ENCODE measurements around the gene COL8A2.

Gene COL8A2

DNA sequence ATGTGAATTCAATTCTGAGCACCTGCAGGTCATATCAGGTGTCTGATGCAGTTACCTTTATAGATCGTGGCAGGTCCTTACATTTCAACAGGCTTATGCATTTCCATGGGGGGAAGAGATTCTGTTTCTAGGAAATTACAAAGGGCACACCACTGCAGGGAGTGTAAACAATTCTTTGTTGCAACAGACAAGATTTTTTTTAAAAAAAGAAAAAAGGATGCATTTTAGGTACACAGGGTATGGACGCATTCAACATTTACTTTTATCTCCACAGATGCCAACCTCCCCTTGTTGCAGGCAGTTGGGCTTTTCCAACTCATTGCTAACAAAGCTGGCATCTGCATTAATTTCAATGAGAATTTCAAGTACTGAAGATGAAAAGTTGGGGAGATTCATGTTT, 54.7 kb downstream of the COL8A2 start:
- no peak for DNase-seq (ENCODE audit: low read depth in 3 of 3, low spot score in 1 of 3)

- DNase-seq (ENCODE audit: low read depth in 3 of 3, low spot score in 1 of 3): no peak
These were observed 56.2 kb downstream of the COL8A2 start for GRCh38 chr1:36068866-36069265.

DNA sequence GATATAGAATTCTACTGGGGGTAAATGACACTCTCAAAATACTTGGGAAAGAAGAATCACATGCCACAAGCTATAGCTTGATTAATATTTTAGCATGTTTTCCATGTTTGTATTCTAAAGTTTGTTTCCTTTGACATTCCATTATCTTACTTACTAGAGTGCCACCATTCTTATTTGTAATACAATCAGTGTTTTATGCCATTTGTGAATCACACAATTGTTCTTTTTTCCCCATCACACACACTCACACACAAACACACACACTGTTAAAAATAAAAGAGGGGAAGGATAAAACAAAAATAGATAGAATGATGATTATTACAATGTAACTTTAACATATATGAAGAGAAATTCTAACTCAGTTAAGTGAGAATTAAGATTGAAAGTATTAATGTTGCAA, 57.2 kb downstream of the COL8A2 start:
- no peak for DNase-seq (ENCODE audit: low read depth in 3 of 3, low spot score in 1 of 3)

DNA sequence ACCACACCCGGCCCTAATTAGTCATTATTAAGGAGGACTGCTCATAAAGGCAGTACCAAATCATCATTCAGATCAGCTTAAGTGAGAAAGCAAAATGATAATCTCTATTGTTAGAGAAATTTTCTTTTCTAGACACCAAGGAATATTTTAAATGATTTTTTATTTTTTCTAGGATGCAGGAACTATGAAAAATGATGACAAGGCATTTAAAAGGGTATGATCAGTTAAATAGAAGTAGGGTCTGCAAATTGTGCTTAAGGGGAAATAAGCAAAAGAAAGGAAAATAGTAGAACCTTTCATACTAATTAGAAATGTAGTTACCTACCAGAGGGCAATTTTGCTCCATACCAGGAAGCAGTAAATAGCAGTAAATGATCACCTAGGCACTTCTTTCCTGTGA, 62.7 kb downstream of the COL8A2 start:
- DNase-seq (ENCODE audit: low read depth in 3 of 3, low spot score in 1 of 3): no peak

GRCh38 chr1:36055706-36056105, 69.3 kb downstream of the COL8A2 start:
- DNase-seq (ENCODE audit: low read depth in 3 of 3, low spot score in 1 of 3): no peak

DNA sequence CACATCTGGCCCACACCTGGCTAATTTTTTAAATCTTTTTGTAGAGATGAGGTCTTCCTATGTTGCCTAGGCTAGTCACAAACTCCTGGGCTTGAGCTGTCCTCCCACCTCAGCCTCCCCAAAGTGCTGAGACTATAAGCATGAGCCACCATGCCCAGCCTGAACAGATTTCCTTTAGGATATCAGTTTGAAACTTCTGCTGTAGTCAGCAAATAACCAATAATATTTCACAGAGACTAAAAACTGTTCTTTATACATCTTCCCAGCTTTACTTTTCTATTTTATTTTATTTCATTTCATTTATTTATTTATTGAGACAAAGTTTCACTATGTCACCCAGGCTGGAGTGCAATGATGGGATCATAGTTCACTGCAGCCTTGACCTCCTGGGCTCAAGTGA, 71.0 kb downstream of the COL8A2 start:
- no peak for DNase-seq (ENCODE audit: low read depth in 3 of 3, low spot score in 1 of 3)

DNA sequence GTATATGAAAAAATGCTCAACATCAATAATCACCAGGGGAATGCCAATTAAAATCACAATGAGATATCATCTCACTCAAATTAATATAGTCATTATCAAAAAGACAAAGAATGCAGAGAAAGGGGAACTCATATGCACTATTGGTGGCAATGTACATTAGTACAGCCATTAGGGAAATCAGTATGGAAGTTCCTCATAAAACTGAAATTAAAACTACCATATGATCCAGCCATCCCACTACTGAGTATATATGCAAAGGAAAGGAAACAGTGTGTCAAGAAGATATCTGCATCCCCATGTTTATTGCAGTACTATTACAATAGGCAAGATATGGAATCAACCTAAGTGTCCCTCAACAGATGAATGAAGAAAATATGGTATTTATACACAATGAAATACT, 73.2 kb downstream of the COL8A2 start:
- DNase-seq (ENCODE audit: low read depth in 3 of 3, low spot score in 1 of 3): no peak

All from stimulated activated CD4-positive, alpha-beta T cell treated with anti-CD3 and anti-CD28 coated beads, TNF-alpha, amount 100 ng/mL, for 1 hour (primary cell).